DMS153 treated with DMSO at 0.1 percent for 48 hours (cell line): ENCODE results near the gene DBNDD2.

Experiments
- DNase-seq: peaks from one replicate; lab custom pipeline; 2025; ENCODE audit not compliant: unreplicated experiment; lab: John Stamatoyannopoulos, UW

DBNDD2 gene

GRCh38 chr20:45378191-45378590 lies 29.9 kb upstream of the DBNDD2 start, which contains the start of gene TP53TG5:
Gene TP53TG5, minus strand, starts transcription at chr20:45378325. Its CDS starts 89 bp downstream, at chr20:45378236.
- no peak for DNase-seq

- no peak for DNase-seq
These were observed 20.8 kb upstream of the DBNDD2 start for GRCh38 chr20:45387274-45387673.

GRCh38 chr20:45390931-45391330 lies 17.2 kb upstream of the DBNDD2 start:
- DNase-seq: no peak

GRCh38 chr20:45391559-45391958 lies 16.5 kb upstream of the DBNDD2 start:
- DNase-seq: no peak

GRCh38 chr20:45392733-45393132 lies 15.4 kb upstream of the DBNDD2 start:
- peak; percentile 26 for DNase-seq

GRCh38 chr20:45394221-45395113 lies 13.6 kb upstream of the DBNDD2 start:
- no peak for DNase-seq

GRCh38 chr20:45395114-45395415 lies 13.0 kb upstream of the DBNDD2 start:
- DNase-seq: no peak

- DNase-seq: no peak
These were observed 9.1 kb upstream of the DBNDD2 start for GRCh38 chr20:45399018-45399417.

GRCh38 chr20:45400346-45401031 lies 7.6 kb upstream of the DBNDD2 start:
- DNase-seq: no peak

GRCh38 chr20:45402946-45403345 lies 5.1 kb upstream of the DBNDD2 start:
- no peak for DNase-seq

- DNase-seq: peak; percentile 73
These were observed 3.7 kb upstream of the DBNDD2 start for GRCh38 chr20:45404438-45404837.

- no peak for DNase-seq
These were observed 2.4 kb upstream of the DBNDD2 start for GRCh38 chr20:45405571-45406259.

- DNase-seq: peak; percentile 36
These were observed 1.6 kb upstream of the DBNDD2 start for GRCh38 chr20:45406260-45407066.

GRCh38 chr20:45407067-45407745 lies 883 bp upstream of the DBNDD2 start:
- DNase-seq: peak; percentile 40

GRCh38 chr20:45408646-45409213 lies 641 bp downstream of the DBNDD2 start:
- DNase-seq: no peak

- no peak for DNase-seq
These were observed 1.6 kb downstream of the DBNDD2 start for GRCh38 chr20:45409521-45410272.

GRCh38 chr20:45410887-45411286 lies 2.8 kb downstream of the DBNDD2 start:
- no peak for DNase-seq

- DNase-seq: no peak
These were observed 4.6 kb downstream of the DBNDD2 start for GRCh38 chr20:45412653-45413052.

- no peak for DNase-seq
These were observed 5.4 kb downstream of the DBNDD2 start for GRCh38 chr20:45413479-45413878.
